Caco-2 (cell line): ENCODE data around the gene LDAH. TPM values are rescaled to one million over a fixed set of nuclear protein-coding genes. Genes with fewer than 3 reads are reported as not detected.

Experiments
- BruUV-seq: library from RNA; stranded (reverse); fragments of 400-500 nt; replicated peaks from 2 replicates; lab custom pipeline; 2021; lab: Mats Ljungman, UMichigan
- CTCF ChIA-PET: fragments of 300-600 bp; sonication (Branson Sonifier 250); formaldehyde crosslinking; loops from one replicate; lab custom pipeline; 2022; ENCODE audit warnings: antibody characterized with exemption; lab: Charles Lee
- POLR2A ChIA-PET: fragments of 300-600 bp; sonication (Branson Sonifier 250); formaldehyde crosslinking; loops from one replicate; lab custom pipeline; 2022; ENCODE audit warnings: antibody characterized with exemption; lab: Charles Lee
- DNase-seq, 2 experiments: peaks; one replicate each; pipeline versions ENCODE4 v3.0.0 to v3.0.0-alpha.2; 2020 to 2022
- H3K27me3 ChIP-seq: replicated peaks from 2 replicates; pipeline ENCODE4 v1.6.0; 2011; ENCODE audit warnings: low read length; ENCODE audit not compliant: control insufficient read depth, insufficient read depth
- H3K36me3 ChIP-seq: 2 replicates; pipeline ENCODE4 v1.5.1; 2011; ENCODE audit warnings: low read length; ENCODE audit not compliant: control insufficient read depth, insufficient read depth
- H3K4me1 ChIP-seq: fragments of 250-450 bp; sonication (Bioruptor Pico); 2 replicates; pipeline ENCODE4 v1.5.1; 2020; ENCODE audit warnings: mild to moderate bottlenecking
- H3K4me3 ChIP-seq: 2 replicates; pipeline ENCODE4 v1.5.1; 2011; ENCODE audit warnings: low read depth, mild to moderate bottlenecking, control low read depth, low read length
- H3K9me3 ChIP-seq: fragments of 250-450 bp; sonication (Bioruptor Pico); 2 replicates; pipeline ENCODE4 v1.5.1; 2020; ENCODE audit warnings: mild to moderate bottlenecking, moderate library complexity
- H3K27ac Mint-ChIP-seq: one replicate; pipeline ENCODE4 v1.8.0; 2022; ENCODE audit warnings: mixed read lengths; ENCODE audit not compliant: unreplicated experiment
- H3K27me3 Mint-ChIP-seq: one replicate; pipeline ENCODE4 v1.8.0; 2022; ENCODE audit warnings: mixed read lengths; ENCODE audit not compliant: insufficient read depth, unreplicated experiment
- H3K36me3 Mint-ChIP-seq: one replicate; pipeline ENCODE4 v1.8.0; 2022; ENCODE audit warnings: mild to moderate bottlenecking, mixed read lengths; ENCODE audit not compliant: insufficient read depth, unreplicated experiment
- H3K4me1 Mint-ChIP-seq: one replicate; pipeline ENCODE4 v1.8.0; 2022; ENCODE audit warnings: low read depth, mixed read lengths; ENCODE audit not compliant: unreplicated experiment
- H3K4me3 Mint-ChIP-seq: one replicate; pipeline ENCODE4 v1.8.0; 2022; ENCODE audit warnings: mild to moderate bottlenecking, moderate library complexity, mixed read lengths; ENCODE audit not compliant: unreplicated experiment
- H3K9me3 Mint-ChIP-seq: one replicate; pipeline ENCODE4 v1.8.0; 2022; ENCODE audit warnings: mixed read lengths; ENCODE audit not compliant: unreplicated experiment
- CTCF ChIP-seq, 2 experiments: fragments of 200-600 bp in 1 of 2; IDR thresholded peaks; 1 replicate in 1 of 2; 2 replicates in 1 of 2; pipeline versions ENCODE4 v1.5.1 to v1.8.0; 2011 to 2022; ENCODE audit warnings: antibody characterized with exemption in 1 of 2, control low read depth in 1 of 2, inconsistent platforms in 1 of 2, low read depth in 1 of 2, low read length in 1 of 2, mild to moderate bottlenecking in 1 of 2, moderate library complexity in 1 of 2; ENCODE audit not compliant: insufficient read depth in 1 of 2, severe bottlenecking in 1 of 2, unreplicated experiment in 1 of 2
- intact Hi-C: fragments of 100-400 bp; cut with micrococcal nuclease; formaldehyde crosslinking; loops from one replicate; pipeline ENCODE4 v1.10.0; 2022; ENCODE audit not compliant: unreplicated experiment
- total RNA-seq: library from RNA; stranded (reverse); gene quantifications from 2 replicates; pipeline ENCODE4 v1.2.3, GENCODE V29; 2022

The LDAH gene
- total RNA-seq, 1 experiment from 2014 or later, result 40.5 TPM

GRCh38 chr2:20815216-20815615 is 7.7 kb downstream of the LDAH start:
- Histone ChIP-seq H3K4me1 (no peaks in the 10 kb centered on the region), H3K27me3 (no peaks in the 10 kb centered on the region), H3K4me3 (no peak overlapping the region), H3K36me3 (no peaks in the 10 kb centered on the region), H3K9me3 (no peaks in the 10 kb centered on the region)
- no peak for DNase-seq
- ChIA-PET POLR2A (no interaction called here), CTCF (no interaction called here)
- no peaks in the 10 kb centered on the region for H3K27me3 Mint-ChIP-seq
- H3K36me3 Mint-ChIP-seq, result no peaks in the 10 kb centered on the region
- intact Hi-C loops, result no loop called here
- H3K4me1 Mint-ChIP-seq, result no peaks in the 10 kb centered on the region
- no peaks in the 10 kb centered on the region for H3K9me3 Mint-ChIP-seq
- BruUV-seq, result no TSS peak
- no peak for TF ChIP-seq CTCF (IDR thresholded peaks at IDR 0.05; ENCODE audit: insufficient read depth in 1 of 2, low read depth in 1 of 2, low read length in 1 of 2, severe bottlenecking in 1 of 2, unreplicated experiment in 1 of 2)
- no peak overlapping the region for H3K27ac Mint-ChIP-seq
- H3K4me3 Mint-ChIP-seq, result no peak overlapping the region

- Histone ChIP-seq H3K4me1 (no peaks in the 10 kb centered on the region), H3K27me3 (no peaks in the 10 kb centered on the region), H3K9me3 (no peaks in the 10 kb centered on the region), H3K36me3 (no peaks in the 10 kb centered on the region), H3K4me3 (no peak overlapping the region)
- no peak overlapping the region for H3K4me3 Mint-ChIP-seq
- H3K36me3 Mint-ChIP-seq, result no peaks in the 10 kb centered on the region
- H3K9me3 Mint-ChIP-seq, result no peaks in the 10 kb centered on the region
- POLR2A ChIA-PET, result interaction anchor here (0.6 kb wide), 1 partner anchor 69 kb away, joined by 7 read pairs; no protein-coding TSS in a partner anchor
- CTCF ChIA-PET, result no interaction called here
- H3K27ac Mint-ChIP-seq, result no peak overlapping the region
- no peak for TF ChIP-seq CTCF (IDR thresholded peaks at IDR 0.05; ENCODE audit: insufficient read depth in 1 of 2, low read depth in 1 of 2, low read length in 1 of 2, severe bottlenecking in 1 of 2, unreplicated experiment in 1 of 2)
- no TSS peak for BruUV-seq
- no peaks in the 10 kb centered on the region for H3K4me1 Mint-ChIP-seq
- DNase-seq, result no peak
- no peaks in the 10 kb centered on the region for H3K27me3 Mint-ChIP-seq
- intact Hi-C loops, result no loop called here
These were observed 10.1 kb downstream of the LDAH start for GRCh38 chr2:20812779-20813178.

GRCh38 chr2:20806286-20806685 is 16.6 kb downstream of the LDAH start:
- Mint-ChIP-seq H3K36me3 (no peaks in the 10 kb centered on the region), H3K4me3 (no peak overlapping the region), H3K9me3 (no peaks in the 10 kb centered on the region), H3K27me3 (no peaks in the 10 kb centered on the region), H3K27ac (no peak overlapping the region), H3K4me1 (peaks cover 11% of the 10 kb centered on the region)
- no peaks in the 10 kb centered on the region for H3K36me3 ChIP-seq
- ChIA-PET CTCF (no interaction called here), POLR2A (no interaction called here)
- peaks cover 10% of the 10 kb centered on the region; the same call in 1 of the 2 replicates for H3K4me1 ChIP-seq
- no peak for TF ChIP-seq CTCF (IDR thresholded peaks at IDR 0.05; ENCODE audit: insufficient read depth in 1 of 2, low read depth in 1 of 2, low read length in 1 of 2, severe bottlenecking in 1 of 2, unreplicated experiment in 1 of 2)
- no peak for DNase-seq
- intact Hi-C loops, result no loop called here
- no peaks in the 10 kb centered on the region for H3K9me3 ChIP-seq
- no peak overlapping the region for H3K4me3 ChIP-seq
- no TSS peak for BruUV-seq
- H3K27me3 ChIP-seq, result no peaks in the 10 kb centered on the region
